H9 (cell line): Measurements from ENCODE around the gene TRPV4. TPM values are rescaled to one million over a fixed set of nuclear protein-coding genes. Genes with fewer than 3 reads are reported as not detected.

Source experiments
- DNase-seq: peaks from one replicate; pipeline ENCODE4 v3.0.0-alpha.2; 2017
- H2AFZ ChIP-seq: one replicate; pipeline ENCODE4 v1.6.1; 2013; ENCODE audit warnings: mild to moderate bottlenecking, low read length, control low read depth, moderate library complexity
- H2AK5ac ChIP-seq: 2 replicates; pipeline ENCODE4 v1.6.1; 2013; ENCODE audit warnings: low read length, control low read depth, mixed read lengths; ENCODE audit not compliant: insufficient read length
- H2BK120ac ChIP-seq: one replicate; pipeline ENCODE4 v1.6.1; 2013; ENCODE audit warnings: low read depth, mild to moderate bottlenecking, low read length, control low read depth, inconsistent platforms; ENCODE audit not compliant: poor library complexity, severe bottlenecking
- H2BK12ac ChIP-seq: 2 replicates; pipeline ENCODE4 v1.6.1; 2013; ENCODE audit warnings: low read length, control low read depth, mixed read lengths, low read depth; ENCODE audit not compliant: insufficient read length
- H2BK15ac ChIP-seq: 2 replicates; pipeline ENCODE4 v1.6.1; 2013; ENCODE audit warnings: low read depth, low read length, control low read depth
- H2BK20ac ChIP-seq: one replicate; pipeline ENCODE4 v1.6.1; 2013; ENCODE audit warnings: low read depth, mild to moderate bottlenecking, low read length, control low read depth, inconsistent platforms; ENCODE audit not compliant: poor library complexity, severe bottlenecking
- H2BK5ac ChIP-seq: 2 replicates; pipeline ENCODE4 v1.6.1; 2013; ENCODE audit warnings: low read length, control low read depth, mixed read lengths; ENCODE audit not compliant: insufficient read length
- H3K14ac ChIP-seq: 2 replicates; pipeline ENCODE4 v1.6.1; 2013; ENCODE audit warnings: low read length, control low read depth; ENCODE audit not compliant: insufficient read depth
- H3K18ac ChIP-seq: 2 replicates; pipeline ENCODE4 v1.6.1; 2013; ENCODE audit warnings: low read depth, mild to moderate bottlenecking, mixed read lengths, low read length, control low read depth; ENCODE audit not compliant: insufficient read length
- H3K23ac ChIP-seq: 2 replicates; pipeline ENCODE4 v1.6.1; 2013; ENCODE audit warnings: low read length, control low read depth, mixed read lengths, low read depth; ENCODE audit not compliant: insufficient read length
- H3K23me2 ChIP-seq: 2 replicates; pipeline ENCODE4 v1.6.1; 2013; ENCODE audit warnings: low read depth, mild to moderate bottlenecking, mixed read lengths, low read length, control low read depth; ENCODE audit not compliant: insufficient read length, poor library complexity, severe bottlenecking
- H3K27ac ChIP-seq: 2 replicates; pipeline ENCODE4 v1.5.1; 2013; ENCODE audit warnings: low read length, control low read depth, mixed read lengths, low read depth; ENCODE audit not compliant: insufficient read length
- H3K27me3 ChIP-seq: 2 replicates; pipeline ENCODE4 v1.6.1; 2013; ENCODE audit warnings: low read length, control low read depth, inconsistent platforms; ENCODE audit not compliant: insufficient read depth
- H3K4ac ChIP-seq: 2 replicates; pipeline ENCODE4 v1.6.1; 2013; ENCODE audit warnings: low read depth, mild to moderate bottlenecking, control low read depth, inconsistent platforms, low read length, moderate library complexity
- H3K4me1 ChIP-seq: 2 replicates; pipeline ENCODE4 v1.6.1; 2013; ENCODE audit warnings: low read length, control low read depth, inconsistent platforms; ENCODE audit not compliant: insufficient read depth
- H3K4me2 ChIP-seq: 2 replicates; pipeline ENCODE4 v1.6.1; 2013; ENCODE audit warnings: low read length, control low read depth, mixed read lengths; ENCODE audit not compliant: insufficient read length, insufficient read depth
- H3K56ac ChIP-seq: 2 replicates; pipeline ENCODE4 v1.6.1; 2013; ENCODE audit warnings: low read depth, mild to moderate bottlenecking, mixed read lengths, low read length, control low read depth; ENCODE audit not compliant: insufficient read length
- H3K79me1 ChIP-seq: 2 replicates; pipeline ENCODE4 v1.6.1; 2013; ENCODE audit warnings: low read depth, mild to moderate bottlenecking, moderate library complexity, low read length, control low read depth, inconsistent platforms; ENCODE audit not compliant: insufficient read depth, poor library complexity, severe bottlenecking
- H3K79me2 ChIP-seq: 2 replicates; pipeline ENCODE4 v1.6.1; 2013; ENCODE audit warnings: low read length, control low read depth, inconsistent platforms; ENCODE audit not compliant: insufficient read depth
- H3K9ac ChIP-seq: 2 replicates; pipeline ENCODE4 v1.6.1; 2013; ENCODE audit warnings: low read length, control low read depth, mixed read lengths; ENCODE audit not compliant: insufficient read length; ENCODE audit errors: extremely low read depth
- H3K9me3 ChIP-seq: one replicate; pipeline ENCODE4 v1.6.1; 2013; ENCODE audit warnings: low read depth, low read length, inconsistent platforms; ENCODE audit not compliant: control insufficient read depth
- H3T11ph ChIP-seq: one replicate; pipeline ENCODE4 v1.6.1; 2013; ENCODE audit warnings: mild to moderate bottlenecking, low read length, control low read depth, inconsistent platforms
- H4K20me1 ChIP-seq: one replicate; pipeline ENCODE4 v1.6.1; 2013; ENCODE audit not compliant: control insufficient read depth, insufficient read length, insufficient read depth
- H4K5ac ChIP-seq: 2 replicates; pipeline ENCODE4 v1.6.1; 2013; ENCODE audit warnings: low read depth, mild to moderate bottlenecking, mixed read lengths, low read length, control low read depth; ENCODE audit not compliant: insufficient read length
- H4K8ac ChIP-seq: replicated peaks from 2 replicates; pipeline ENCODE4 v1.6.1; 2013; ENCODE audit warnings: low read length, control low read depth, mixed read lengths, low read depth; ENCODE audit not compliant: insufficient read length
- H4K91ac ChIP-seq: 2 replicates; pipeline ENCODE4 v1.6.1; 2013; ENCODE audit warnings: low read depth, mild to moderate bottlenecking, moderate library complexity, mixed read lengths, low read length, control low read depth; ENCODE audit not compliant: insufficient read length
- H3K27ac Mint-ChIP-seq, 3 experiments: 2 replicates in 2 of 3; 3 replicates in 1 of 3; pipeline ENCODE4 v1.8.0; 2020 to 2021; ENCODE audit warnings: mixed read lengths in 3 of 3, mild to moderate bottlenecking in 1 of 3, moderate library complexity in 1 of 3
- H3K27me3 Mint-ChIP-seq: 2 replicates; pipeline ENCODE4 v1.8.0; 2021; ENCODE audit warnings: low read depth, mild to moderate bottlenecking, moderate library complexity, mixed read lengths
- H3K36me3 Mint-ChIP-seq, 3 experiments: 2 replicates in 2 of 3; 3 replicates in 1 of 3; pipeline ENCODE4 v1.8.0; 2020 to 2021; ENCODE audit warnings: low read depth in 3 of 3, mixed read lengths in 3 of 3; ENCODE audit not compliant: insufficient read depth in 1 of 3
- H3K4me1 Mint-ChIP-seq, 2 experiments: 2 replicates each; pipeline ENCODE4 v1.8.0; 2020; ENCODE audit warnings: mixed read lengths in 2 of 2
- H3K4me3 Mint-ChIP-seq, 2 experiments: 2 replicates in 1 of 2; 3 replicates in 1 of 2; pipeline ENCODE4 v1.8.0; 2020 to 2021; ENCODE audit warnings: mild to moderate bottlenecking in 2 of 2, mixed read lengths in 2 of 2, moderate library complexity in 1 of 2
- H3K9me3 Mint-ChIP-seq, 2 experiments: 2 replicates in 1 of 2; 3 replicates in 1 of 2; pipeline ENCODE4 v1.8.0; 2020; ENCODE audit warnings: mild to moderate bottlenecking in 2 of 2, mixed read lengths in 2 of 2, moderate library complexity in 1 of 2
- WGBS: extraction: QIAGEN DNeasy Blood & Tissue Kit; methylation state at CpG from one replicate; pipeline ENCODE4 v1.1.7; 2013; ENCODE audit warnings: missing lambda C conversion rate, low lambda C conversion rate, mixed read lengths; ENCODE audit not compliant: insufficient read length; ENCODE audit errors: extremely low coverage; 5-methylcytosine and 5-hydroxymethylcytosine counted together
- total RNA-seq: library from RNA; stranded (reverse); gene quantifications from 2 replicates; pipeline ENCODE4 v1.2.1, GENCODE V29; 2021
- TF ChIP-seq, protein P1 (sequence below): fragments of 200-600 bp; sonication (generic); conservative IDR thresholded peaks from 3 replicates; pipeline ENCODE4 v1.8.0; 2021; ENCODE audit warnings: antibody characterized with exemption, mild to moderate bottlenecking

The TRPV4 gene
- total RNA-seq, 1 experiment from 2014 or later: 4.9 TPM

DNA sequence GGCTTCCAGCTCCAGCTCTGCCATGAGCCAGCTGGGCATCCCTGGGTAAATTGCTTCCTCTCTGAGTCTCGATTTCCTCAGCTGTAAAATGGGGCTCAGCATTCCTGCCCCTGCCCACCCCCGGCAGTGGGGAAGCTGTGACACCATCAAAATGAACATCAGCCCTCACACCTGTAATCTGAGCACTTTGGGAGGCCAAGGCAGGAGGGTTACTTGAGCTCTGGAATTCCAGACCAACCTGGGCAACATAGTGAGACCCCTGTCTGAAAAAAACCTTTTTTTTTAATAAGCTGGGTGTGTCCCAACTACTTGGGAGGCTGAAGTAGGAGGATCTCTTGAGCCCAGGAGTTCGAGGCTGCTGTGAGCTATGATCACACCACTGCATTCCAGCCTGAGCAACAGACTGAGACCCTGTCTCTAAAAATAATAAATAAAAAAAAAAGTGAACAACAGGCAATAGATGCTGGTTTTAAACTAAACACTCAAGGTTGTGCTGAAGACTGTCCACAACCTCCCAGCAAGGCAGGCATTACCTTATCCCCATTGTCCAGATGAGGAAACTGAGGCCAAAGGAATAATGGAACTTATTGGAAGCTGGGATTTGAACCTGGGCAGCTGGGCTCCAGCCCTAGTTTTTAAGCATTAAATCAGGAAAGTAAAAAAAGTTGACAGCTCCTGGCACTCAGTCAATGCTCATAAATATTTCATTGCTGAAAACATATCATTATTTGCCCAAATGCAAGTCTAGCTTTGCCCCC lies 4.3 kb downstream of the TRPV4 start:
- Histone ChIP-seq H2AK5ac (no peak overlapping the region), H3K18ac (no peak overlapping the region), H3K79me1 (no peaks in the 10 kb centered on the region), H4K91ac (no peak overlapping the region), H2BK20ac (no peak overlapping the region), H3K9ac (no peak overlapping the region), H3K27me3 (no peaks in the 10 kb centered on the region), H3K14ac (no peak overlapping the region), H4K20me1 (no peaks in the 10 kb centered on the region), H3K23me2 (no peaks in the 10 kb centered on the region), H2BK12ac (no peak overlapping the region), H3K9me3 (no peaks in the 10 kb centered on the region), H3K79me2 (no peaks in the 10 kb centered on the region), H3K4me2 (no peak overlapping the region), H3K4ac (no peak overlapping the region), H3K23ac (no peak overlapping the region), H3T11ph (no peak overlapping the region), H3K27ac (no peak overlapping the region), H2BK15ac (no peak overlapping the region), H4K5ac (no peak overlapping the region), H2BK5ac (no peak overlapping the region), H3K56ac (no peak overlapping the region), H4K8ac (no peak overlapping the region), H2BK120ac (no peak overlapping the region), H3K4me1 (no peaks in the 10 kb centered on the region), H2AFZ (no peak overlapping the region)
- H3K27me3 Mint-ChIP-seq: no peaks in the 10 kb centered on the region; the same call in none of the 2 replicates
- TF ChIP-seq, protein P1, sequence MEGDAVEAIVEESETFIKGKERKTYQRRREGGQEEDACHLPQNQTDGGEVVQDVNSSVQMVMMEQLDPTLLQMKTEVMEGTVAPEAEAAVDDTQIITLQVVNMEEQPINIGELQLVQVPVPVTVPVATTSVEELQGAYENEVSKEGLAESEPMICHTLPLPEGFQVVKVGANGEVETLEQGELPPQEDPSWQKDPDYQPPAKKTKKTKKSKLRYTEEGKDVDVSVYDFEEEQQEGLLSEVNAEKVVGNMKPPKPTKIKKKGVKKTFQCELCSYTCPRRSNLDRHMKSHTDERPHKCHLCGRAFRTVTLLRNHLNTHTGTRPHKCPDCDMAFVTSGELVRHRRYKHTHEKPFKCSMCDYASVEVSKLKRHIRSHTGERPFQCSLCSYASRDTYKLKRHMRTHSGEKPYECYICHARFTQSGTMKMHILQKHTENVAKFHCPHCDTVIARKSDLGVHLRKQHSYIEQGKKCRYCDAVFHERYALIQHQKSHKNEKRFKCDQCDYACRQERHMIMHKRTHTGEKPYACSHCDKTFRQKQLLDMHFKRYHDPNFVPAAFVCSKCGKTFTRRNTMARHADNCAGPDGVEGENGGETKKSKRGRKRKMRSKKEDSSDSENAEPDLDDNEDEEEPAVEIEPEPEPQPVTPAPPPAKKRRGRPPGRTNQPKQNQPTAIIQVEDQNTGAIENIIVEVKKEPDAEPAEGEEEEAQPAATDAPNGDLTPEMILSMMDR: no peak
- WGBS: no CpG with 5 or more reads among the region's 3 CpGs
- no peak overlapping the region for H3K4me3 Mint-ChIP-seq
- no peaks in the 10 kb centered on the region; a peak in 1 of 5 replicates for H3K9me3 Mint-ChIP-seq
- H3K36me3 Mint-ChIP-seq: no peaks in the 10 kb centered on the region
- H3K27ac Mint-ChIP-seq: no peak overlapping the region
- peaks cover 8 to 13% of the 10 kb centered on the region in 2 experiments; a peak in 3 of 4 replicates for H3K4me1 Mint-ChIP-seq
- DNase-seq: no peak
